NOMO-1 treated with dmso at 0.1 percent for 144 hours (cell line): ENCODE results near the gene ADAMTS2.

Experiments
- DNase-seq: peaks from one replicate; lab custom pipeline; 2025; ENCODE audit not compliant: unreplicated experiment; lab: John Stamatoyannopoulos, UW

ADAMTS2 gene

GRCh38 chr5:179373101-179373934, 28.1 kb upstream of the ADAMTS2 start:
- DNase-seq, result no peak

- no peak for DNase-seq
Observed at GRCh38 chr5:179371681-179372680, 26.7 kb upstream of the ADAMTS2 start.

GRCh38 chr5:179371121-179371510, 25.9 kb upstream of the ADAMTS2 start:
- no peak for DNase-seq

GRCh38 chr5:179370490-179371120, 25.3 kb upstream of the ADAMTS2 start:
- no peak for DNase-seq

GRCh38 chr5:179369530-179369884, 24.2 kb upstream of the ADAMTS2 start:
- no peak for DNase-seq

GRCh38 chr5:179368806-179369529, 23.7 kb upstream of the ADAMTS2 start:
- DNase-seq, result no peak

GRCh38 chr5:179368126-179368805, 23.0 kb upstream of the ADAMTS2 start:
- no peak for DNase-seq

- DNase-seq, result no peak
Observed at GRCh38 chr5:179367491-179367890, 22.2 kb upstream of the ADAMTS2 start.

- no peak for DNase-seq
Observed at GRCh38 chr5:179362355-179362754, 17.1 kb upstream of the ADAMTS2 start.

- no peak for DNase-seq
Observed at GRCh38 chr5:179361037-179361603, 15.9 kb upstream of the ADAMTS2 start.

- no peak for DNase-seq
Observed at GRCh38 chr5:179357031-179357430, 11.8 kb upstream of the ADAMTS2 start.

GRCh38 chr5:179355976-179356974, 11.0 kb upstream of the ADAMTS2 start:
- no peak for DNase-seq

GRCh38 chr5:179354305-179354882, 9.1 kb upstream of the ADAMTS2 start:
- DNase-seq, result no peak

- DNase-seq, result no peak
Observed at GRCh38 chr5:179348843-179349242, 3.6 kb upstream of the ADAMTS2 start.

- no peak for DNase-seq
Observed at GRCh38 chr5:179348011-179348530, 2.8 kb upstream of the ADAMTS2 start.

GRCh38 chr5:179347581-179347980, 2.3 kb upstream of the ADAMTS2 start:
- no peak for DNase-seq

GRCh38 chr5:179346875-179347274, 1.6 kb upstream of the ADAMTS2 start:
- DNase-seq, result no peak

- no peak for DNase-seq
Observed at GRCh38 chr5:179346401-179346800, 1.1 kb upstream of the ADAMTS2 start.
